Neural progenitor cell (in vitro differentiated cells): Measurements from ENCODE around the gene OTUD4. TPM values are rescaled to one million over a fixed set of nuclear protein-coding genes. Genes with fewer than 3 reads are reported as not detected.

Experiments
- DNase-seq: peaks from one replicate; pipeline ENCODE4 v3.0.0-alpha.2; 2016; ENCODE audit warnings: low spot score
- H2AFZ ChIP-seq: fragments of 200-600 bp; sonication (generic); replicated peaks from 2 replicates; pipeline ENCODE4 v1.6.1; 2016; ENCODE audit warnings: antibody characterized with exemption
- H3F3A ChIP-seq: fragments of 200-600 bp; sonication (generic); 2 replicates; pipeline ENCODE4 v1.6.1; 2016; ENCODE audit warnings: antibody characterized with exemption, low read depth
- H3K27ac ChIP-seq: fragments of 200-600 bp; sonication (generic); 2 replicates; pipeline ENCODE4 v1.5.1; 2016; ENCODE audit warnings: mild to moderate bottlenecking
- H3K27me3 ChIP-seq: fragments of 200-600 bp; sonication (generic); 2 replicates; pipeline ENCODE4 v1.6.1; 2016; ENCODE audit warnings: mild to moderate bottlenecking, moderate library complexity
- H3K36me3 ChIP-seq: fragments of 200-600 bp; sonication (generic); 2 replicates; pipeline ENCODE4 v1.5.1; 2016
- H3K4me1 ChIP-seq: fragments of 200-600 bp; sonication (generic); 2 replicates; pipeline ENCODE4 v1.6.1; 2016; ENCODE audit warnings: mixed run types
- H3K4me2 ChIP-seq: fragments of 200-600 bp; sonication (generic); 2 replicates; pipeline ENCODE4 v1.6.1; 2016
- H3K4me3 ChIP-seq: fragments of 200-600 bp; sonication (generic); 2 replicates; pipeline ENCODE4 v1.5.1; 2016
- H3K79me2 ChIP-seq: fragments of 200-600 bp; sonication (generic); 2 replicates; pipeline ENCODE4 v1.6.1; 2016; ENCODE audit warnings: low read depth
- H3K9ac ChIP-seq: fragments of 200-600 bp; sonication (generic); 2 replicates; pipeline ENCODE4 v1.6.1; 2016
- H3K9me3 ChIP-seq: fragments of 200-600 bp; sonication (generic); 2 replicates; pipeline ENCODE4 v1.5.1; 2016; ENCODE audit warnings: low read depth
- H4K20me1 ChIP-seq: fragments of 200-600 bp; sonication (generic); 2 replicates; pipeline ENCODE4 v1.6.1; 2016; ENCODE audit warnings: low read depth
- H3K27ac Mint-ChIP-seq: 3 replicates; pipeline ENCODE4 v1.8.0; 2021; ENCODE audit warnings: mixed read lengths
- H3K27me3 Mint-ChIP-seq: 2 replicates; pipeline ENCODE4 v1.8.0; 2022; ENCODE audit warnings: low read depth, mild to moderate bottlenecking, inconsistent platforms, moderate library complexity, mixed read lengths; ENCODE audit not compliant: insufficient read depth
- H3K36me3 Mint-ChIP-seq: 3 replicates; pipeline ENCODE4 v1.8.0; 2021; ENCODE audit warnings: mixed read lengths
- H3K4me1 Mint-ChIP-seq: 3 replicates; pipeline ENCODE4 v1.8.0; 2021; ENCODE audit warnings: mixed read lengths
- H3K4me3 Mint-ChIP-seq: 3 replicates; pipeline ENCODE4 v1.8.0; 2021; ENCODE audit warnings: mild to moderate bottlenecking, moderate library complexity, mixed read lengths
- H3K9me3 Mint-ChIP-seq: 3 replicates; pipeline ENCODE4 v1.8.0; 2020; ENCODE audit warnings: mixed read lengths
- CTCF ChIP-seq: fragments of 200-600 bp; sonication (generic); IDR thresholded peaks from 2 replicates; pipeline ENCODE4 v1.5.1; 2017; ENCODE audit warnings: antibody characterized with exemption, mild to moderate bottlenecking
- EZH2 ChIP-seq: fragments of 200-600 bp; sonication (generic); IDR thresholded peaks from 2 replicates; pipeline ENCODE4 v1.6.1; 2017; ENCODE audit warnings: antibody characterized with exemption, mild to moderate bottlenecking, moderate library complexity
- EZH2phosphoT487 ChIP-seq: fragments of 200-600 bp; sonication (generic); IDR thresholded peaks from 2 replicates; pipeline ENCODE4 v1.6.1; 2017; ENCODE audit warnings: antibody characterized with exemption
- total RNA-seq: library from RNA; depleted of rRNA; stranded (reverse); fragments of >200 nt; gene quantifications from 2 replicates; pipeline ENCODE4 v1.2.3, GENCODE V29; 2015; ENCODE audit warnings: low replicate concordance

OTUD4 gene
- total RNA-seq, 1 donor from 2014 or later, result 34.3 TPM

GRCh38 chr4:145177906-145178538 is 2.4 kb downstream of the OTUD4 start:
- H3K9ac ChIP-seq, result no peak overlapping the region
- no peak overlapping the region for H2AFZ ChIP-seq
- H3K79me2 ChIP-seq, result peaks cover 68% of the 10 kb centered on the region
- H3K4me1 ChIP-seq, result peaks cover 25% of the 10 kb centered on the region
- Mint-ChIP-seq H3K4me3 (peak overlapping the region; percentile 98), H3K9me3 (no peaks in the 10 kb centered on the region), H3K36me3 (peaks cover 14% of the 10 kb centered on the region), H3K27ac (no peak overlapping the region), H3K4me1 (peaks cover 24% of the 10 kb centered on the region), H3K27me3 (no peaks in the 10 kb centered on the region)
- H4K20me1 ChIP-seq, result peaks cover 52% of the 10 kb centered on the region
- H3K36me3 ChIP-seq, result no peaks in the 10 kb centered on the region
- TF ChIP-seq EZH2, result no peak
- no peak for TF ChIP-seq CTCF
- TF ChIP-seq EZH2phosphoT487, result no peak
- peak overlapping the region; percentile 94 for H3K4me2 ChIP-seq
- peak overlapping the region; percentile 99 for H3K4me3 ChIP-seq
- H3F3A ChIP-seq, result peaks cover 8% of the 10 kb centered on the region
- no peaks in the 10 kb centered on the region for H3K9me3 ChIP-seq
- no peak for DNase-seq
- H3K27me3 ChIP-seq, result no peaks in the 10 kb centered on the region
- H3K27ac ChIP-seq, result no peak overlapping the region

DNA sequence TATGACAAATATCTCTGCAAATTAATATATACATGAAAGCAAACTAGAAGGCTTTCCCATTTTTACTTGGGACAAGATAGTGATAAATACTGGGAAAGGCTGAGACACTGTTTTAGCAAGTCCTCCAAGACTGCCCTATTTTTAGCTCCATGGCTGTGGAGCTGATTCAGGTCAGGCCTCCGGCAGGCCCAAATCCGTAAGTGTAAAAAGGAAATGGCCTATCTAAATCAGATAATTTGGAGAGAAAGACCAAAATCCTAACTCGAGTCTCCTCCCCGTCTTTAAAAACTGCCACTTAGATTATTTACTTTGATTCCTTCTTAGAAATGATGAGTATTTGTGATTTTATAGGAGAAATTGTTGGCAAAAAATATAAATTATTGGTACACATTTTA is 2.9 kb downstream of the OTUD4 start:
- DNase-seq, result no peak
- H2AFZ ChIP-seq, result no peak overlapping the region
- peaks cover 52% of the 10 kb centered on the region for H4K20me1 ChIP-seq
- H3K9me3 ChIP-seq, result no peaks in the 10 kb centered on the region
- Mint-ChIP-seq H3K27ac (no peak overlapping the region), H3K9me3 (no peaks in the 10 kb centered on the region), H3K27me3 (no peaks in the 10 kb centered on the region), H3K36me3 (peaks cover 14% of the 10 kb centered on the region), H3K4me1 (peaks cover 24% of the 10 kb centered on the region), H3K4me3 (peak overlapping the region; percentile 98)
- peaks cover 25% of the 10 kb centered on the region for H3K4me1 ChIP-seq
- TF ChIP-seq EZH2phosphoT487 (no peak), EZH2 (no peak), CTCF (no peak)
- peak overlapping the region; percentile 99 for H3K4me3 ChIP-seq
- H3K79me2 ChIP-seq, result peaks cover 73% of the 10 kb centered on the region
- H3K27ac ChIP-seq, result no peak overlapping the region
- H3K4me2 ChIP-seq, result peak overlapping the region; percentile 94
- no peaks in the 10 kb centered on the region for H3K27me3 ChIP-seq
- H3K36me3 ChIP-seq, result no peaks in the 10 kb centered on the region
- peaks cover 8% of the 10 kb centered on the region for H3F3A ChIP-seq
- H3K9ac ChIP-seq, result no peak overlapping the region

GRCh38 chr4:145176641-145177432 is 3.6 kb downstream of the OTUD4 start:
- Histone ChIP-seq H3K9me3 (no peaks in the 10 kb centered on the region), H3K27me3 (no peaks in the 10 kb centered on the region), H3K27ac (no peak overlapping the region), H3K9ac (no peak overlapping the region), H3K4me3 (no peak overlapping the region), H3K79me2 (peaks cover 80% of the 10 kb centered on the region), H3K36me3 (no peaks in the 10 kb centered on the region), H3K4me1 (peaks cover 25% of the 10 kb centered on the region), H4K20me1 (peaks cover 54% of the 10 kb centered on the region), H3K4me2 (peak overlapping the region; percentile 94), H3F3A (peaks cover 8% of the 10 kb centered on the region), H2AFZ (no peak overlapping the region)
- TF ChIP-seq CTCF (no peak), EZH2 (no peak), EZH2phosphoT487 (no peak)
- no peak overlapping the region for H3K27ac Mint-ChIP-seq
- no peak for DNase-seq
- H3K27me3 Mint-ChIP-seq, result no peaks in the 10 kb centered on the region
- peaks cover 21% of the 10 kb centered on the region for H3K4me1 Mint-ChIP-seq
- peaks cover 17% of the 10 kb centered on the region for H3K36me3 Mint-ChIP-seq
- H3K9me3 Mint-ChIP-seq, result no peaks in the 10 kb centered on the region
- peak overlapping the region; percentile 27 for H3K4me3 Mint-ChIP-seq
